ENCODE measurements around the gene SHANK1. TPM values are rescaled to one million over a fixed set of nuclear protein-coding genes. Genes with fewer than 3 reads are reported as not detected.

Gene SHANK1
- polyA plus RNA-seq, 4 donors = 5.1 to 7.2 (median 5.9) TPM

Other genes with a start within 250 kb of the SHANK1 start
- 100 to 1,000 TPM; 115 to 189 (median 133) TPM for gene EMC10, start 243.3 kb downstream of the SHANK1 start, polyA plus RNA-seq (ENCODE audit: insufficient read length in 4 of 4)
- 10 to 100 TPM in 1 of 4 donors, 1 to 10 TPM in 3; 7.7 to 10.3 (median 9.2) TPM for gene GARIN5A, start 243.0 kb downstream of the SHANK1 start, polyA plus RNA-seq (ENCODE audit: insufficient read length in 4 of 4)
- gene JOSD2, start 208.6 kb downstream of the SHANK1 start, polyA plus RNA-seq (ENCODE audit: insufficient read length in 4 of 4) = 10 to 100 TPM in 1 of 4 donors, 1 to 10 TPM in 3; 6.7 to 16.9 (median 8.8) TPM
- 10 to 100 TPM in 3 of 4 donors, 1 to 10 TPM in 1; 6.5 to 14.8 (median 11.0) TPM for gene ASPDH, start 205.9 kb downstream of the SHANK1 start, polyA plus RNA-seq (ENCODE audit: insufficient read length in 4 of 4)
- gene LRRC4B, start 151.4 kb downstream of the SHANK1 start, polyA plus RNA-seq (ENCODE audit: insufficient read length in 4 of 4) = 10 to 100 TPM; 18.1 to 29.8 (median 19.8) TPM
- 1 to 10 TPM in 3 of 4 donors, under 1 TPM in 1; 0.96 to 1.4 (median 1.1) TPM for gene SYT3, start 79.9 kb downstream of the SHANK1 start, polyA plus RNA-seq (ENCODE audit: insufficient read length in 4 of 4)
- gene C19orf81, start 70.4 kb downstream of the SHANK1 start, polyA plus RNA-seq (ENCODE audit: insufficient read length in 4 of 4) = 1 to 10 TPM; 1.8 to 5.0 (median 2.2) TPM
- gene CLEC11A, start 3.6 kb upstream of the SHANK1 start, polyA plus RNA-seq (ENCODE audit: insufficient read length in 4 of 4) = 10 to 100 TPM; 22.8 to 39.3 (median 25.6) TPM
- not detected for gene GPR32, start 50.7 kb upstream of the SHANK1 start, polyA plus RNA-seq (ENCODE audit: insufficient read length in 4 of 4)
- under 1 TPM in 1 of 4 donors, not detected in 3; 0.21 TPM for gene ACP4, start 70.6 kb upstream of the SHANK1 start, polyA plus RNA-seq (ENCODE audit: insufficient read length in 4 of 4)
- gene KLK1, start 104.0 kb upstream of the SHANK1 start, polyA plus RNA-seq (ENCODE audit: insufficient read length in 4 of 4) = 1 to 10 TPM; 1.7 to 2.3 (median 2.0) TPM
- gene KLK15, start 113.8 kb upstream of the SHANK1 start, polyA plus RNA-seq (ENCODE audit: insufficient read length in 4 of 4) = under 1 TPM in 1 of 4 donors, not detected in 3; 0.11 TPM
- gene KLK3, start 135.1 kb upstream of the SHANK1 start, polyA plus RNA-seq (ENCODE audit: insufficient read length in 4 of 4) = under 1 TPM; 0.28 to 0.55 (median 0.38) TPM
- under 1 TPM in 2 of 4 donors, not detected in 2; 0.03 to 0.24 TPM for gene KLK2, start 153.6 kb upstream of the SHANK1 start, polyA plus RNA-seq (ENCODE audit: insufficient read length in 4 of 4)
- under 1 TPM in 2 of 4 donors, not detected in 2; 0.05 to 0.22 TPM for gene KLK4, start 191.6 kb upstream of the SHANK1 start, polyA plus RNA-seq (ENCODE audit: insufficient read length in 4 of 4)
- 1 to 10 TPM; 1.3 to 2.6 (median 2.1) TPM for gene KLK5, start 233.2 kb upstream of the SHANK1 start, polyA plus RNA-seq (ENCODE audit: insufficient read length in 4 of 4)
- 10 to 100 TPM; 36.8 to 53.2 (median 42.2) TPM for gene KLK6, start 249.8 kb upstream of the SHANK1 start, polyA plus RNA-seq (ENCODE audit: insufficient read length in 4 of 4)